IPS DF 6.9 (cell line): ENCODE measurements around the gene PRR18.

Source experiments
- DNase-seq: peaks from one replicate; pipeline ENCODE4 v3.0.0-alpha.2; 2013; ENCODE audit warnings: low read depth, low spot score
- H3K27ac ChIP-seq: one replicate; pipeline ENCODE4 v1.5.1; 2013; ENCODE audit warnings: low read length, control low read depth
- H3K27me3 ChIP-seq: 2 replicates; pipeline ENCODE4 v1.6.1; 2013; ENCODE audit warnings: mild to moderate bottlenecking, low read length; ENCODE audit not compliant: control insufficient read depth, insufficient read depth
- H3K36me3 ChIP-seq: 2 replicates; pipeline ENCODE4 v1.6.1; 2013; ENCODE audit warnings: low read length; ENCODE audit not compliant: control insufficient read depth, insufficient read depth
- H3K4me1 ChIP-seq: 2 replicates; pipeline ENCODE4 v1.6.1; 2013; ENCODE audit warnings: low read length; ENCODE audit not compliant: control insufficient read depth, insufficient read depth
- H3K4me3 ChIP-seq: 2 replicates; pipeline ENCODE4 v1.5.1; 2013; ENCODE audit warnings: mild to moderate bottlenecking, low read length
- H3K9me3 ChIP-seq: 2 replicates; pipeline ENCODE4 v1.6.1; 2013; ENCODE audit warnings: low read length, inconsistent platforms; ENCODE audit not compliant: control insufficient read depth, insufficient read depth
- WGBS: extraction: QIAGEN DNeasy Blood & Tissue Kit; methylation state at CpG from one replicate; pipeline ENCODE4 v1.1.7; 2013; ENCODE audit warnings: mixed read lengths, missing lambda C conversion rate; ENCODE audit not compliant: insufficient read length, insufficient coverage; 5-methylcytosine and 5-hydroxymethylcytosine counted together

The PRR18 gene

DNA sequence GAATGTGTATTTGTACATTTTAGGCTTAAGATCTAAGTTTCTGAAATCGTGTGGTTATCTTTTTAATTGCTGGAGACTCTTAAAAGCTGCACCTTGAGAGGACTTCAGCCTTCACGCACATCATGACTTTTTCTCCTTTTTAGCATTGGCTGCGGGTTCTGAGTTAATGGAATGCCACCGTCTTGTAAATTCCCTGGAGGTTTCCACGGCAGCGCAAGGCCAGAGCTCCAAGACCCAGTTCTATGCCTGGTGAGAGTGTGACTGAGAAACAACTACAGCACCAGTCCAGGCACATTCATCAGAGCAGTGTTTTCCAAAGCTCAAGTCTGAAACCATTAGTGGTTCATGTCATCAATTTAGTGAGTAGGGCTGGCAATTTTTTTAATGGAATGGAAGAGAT, 23.0 kb downstream of the PRR18 start:
- DNase-seq, result no peak
- Histone ChIP-seq H3K36me3 (no peaks in the 10 kb centered on the region), H3K4me3 (no peak overlapping the region), H3K27me3 (no peaks in the 10 kb centered on the region), H3K4me1 (no peaks in the 10 kb centered on the region), H3K27ac (no peak overlapping the region), H3K9me3 (no peaks in the 10 kb centered on the region)
- WGBS, result no CpG with 5 or more reads among the region's 6 CpGs

DNA sequence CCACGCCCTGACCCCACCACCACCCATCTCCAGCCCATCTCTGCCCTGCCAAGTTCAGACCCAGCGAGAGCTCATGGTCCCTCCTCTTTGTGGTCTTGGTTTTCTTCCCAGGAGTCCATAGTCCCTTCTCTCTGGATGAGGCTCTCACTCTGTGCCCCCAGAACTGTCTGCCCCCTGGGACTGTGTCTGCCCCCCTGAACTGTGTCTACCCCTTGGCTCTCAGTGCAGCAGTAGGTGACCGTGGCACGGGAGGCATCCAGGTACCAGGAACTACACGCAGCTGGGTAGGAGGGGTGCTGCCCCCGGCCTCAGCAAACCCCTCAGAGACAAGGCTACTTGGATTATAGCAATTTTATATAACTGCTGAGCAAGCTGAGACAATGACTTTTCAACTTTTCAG, 23.6 kb downstream of the PRR18 start:
- no peak for DNase-seq
- Histone ChIP-seq H3K27ac (no peak overlapping the region), H3K4me3 (no peak overlapping the region), H3K27me3 (no peaks in the 10 kb centered on the region), H3K9me3 (no peaks in the 10 kb centered on the region), H3K4me1 (no peaks in the 10 kb centered on the region), H3K36me3 (no peaks in the 10 kb centered on the region)
- WGBS, result no CpG with 5 or more reads among the region's 6 CpGs

DNA sequence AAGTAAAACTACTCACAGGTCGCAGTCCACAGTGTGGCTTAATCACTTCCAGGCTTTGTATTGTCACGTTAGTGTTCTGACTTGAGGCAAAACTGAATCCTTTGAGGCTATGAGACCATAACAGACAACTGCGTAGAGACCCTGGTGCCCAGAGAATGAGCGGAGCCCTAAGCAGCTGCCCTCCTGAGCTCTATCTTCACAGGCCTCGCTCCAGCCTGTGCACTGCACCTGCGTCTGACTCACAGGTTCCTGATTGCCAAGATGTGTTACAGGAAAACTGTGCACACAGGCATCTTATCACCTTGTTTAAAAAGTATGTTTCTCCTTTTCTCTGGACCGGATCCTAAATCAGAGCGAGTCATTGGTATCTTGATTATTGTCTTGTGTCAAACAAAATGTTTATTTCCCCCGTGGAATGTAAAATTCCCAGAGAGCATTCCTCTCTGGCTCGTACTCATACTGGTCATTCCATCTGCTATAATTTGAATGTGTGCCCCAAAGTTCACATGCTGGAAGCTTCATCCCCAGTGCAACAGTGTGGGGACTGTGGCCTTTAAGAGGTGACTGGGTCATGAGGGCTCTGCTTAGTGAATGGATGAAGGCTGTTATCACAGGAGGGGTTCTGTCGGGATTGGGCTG, 25.7 kb downstream of the PRR18 start:
- H3K9me3 ChIP-seq, result no peaks in the 10 kb centered on the region
- no peak overlapping the region for H3K4me3 ChIP-seq
- H3K36me3 ChIP-seq, result no peaks in the 10 kb centered on the region
- DNase-seq, result no peak
- no peaks in the 10 kb centered on the region for H3K4me1 ChIP-seq
- WGBS, result no CpG with 5 or more reads among the region's 11 CpGs
- H3K27ac ChIP-seq, result no peak overlapping the region
- H3K27me3 ChIP-seq, result 0 out of 2 replicates have a peak, but pooled peaks cover 2% of the 10 kb centered on the region

DNA sequence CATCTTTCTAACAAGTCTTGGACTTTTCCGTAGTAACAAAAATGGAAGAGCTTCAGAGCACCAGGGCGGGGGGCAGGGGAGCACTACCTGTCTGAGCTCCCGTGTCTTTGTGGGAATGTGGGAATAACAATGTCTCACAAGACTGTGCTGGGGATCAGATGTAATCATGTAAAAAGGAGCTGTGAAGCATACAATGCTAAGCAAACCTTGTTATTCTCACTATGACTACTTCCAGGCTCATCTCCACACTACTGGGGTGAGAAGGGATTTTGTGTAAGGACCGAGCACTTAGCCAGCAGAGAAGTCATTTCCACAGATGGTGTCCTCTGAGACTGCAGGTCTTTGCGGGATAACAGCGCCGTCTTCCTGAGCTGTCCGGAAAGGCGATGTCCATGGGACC, 27.1 kb downstream of the PRR18 start:
- Histone ChIP-seq H3K4me3 (no peak overlapping the region), H3K36me3 (no peaks in the 10 kb centered on the region), H3K27me3 (0 out of 2 replicates have a peak, but pooled peaks cover 2% of the 10 kb centered on the region), H3K4me1 (no peaks in the 10 kb centered on the region; the same call in 1 of the 2 replicates), H3K9me3 (no peaks in the 10 kb centered on the region), H3K27ac (no peak overlapping the region)
- no peak for DNase-seq
- no CpG with 5 or more reads among the region's 9 CpGs for WGBS

DNA sequence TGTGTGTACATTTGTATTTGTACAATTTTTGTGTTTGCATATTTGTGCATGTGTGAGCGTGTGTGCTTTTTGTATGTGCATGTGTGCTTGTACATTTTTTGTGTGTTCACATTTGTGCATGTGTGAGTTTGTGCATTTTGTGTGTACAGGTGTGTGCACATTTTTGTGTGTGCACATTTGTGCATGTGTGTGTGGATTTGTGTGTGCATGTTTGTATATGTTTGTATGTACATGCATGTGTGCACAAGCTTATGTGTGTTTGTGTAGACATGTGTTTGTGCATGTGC, 28.9 kb downstream of the PRR18 start:
- Histone ChIP-seq H3K36me3 (no peaks in the 10 kb centered on the region), H3K9me3 (no peaks in the 10 kb centered on the region), H3K4me3 (no peak overlapping the region), H3K27ac (no peak overlapping the region), H3K4me1 (no peaks in the 10 kb centered on the region; the same call in 1 of the 2 replicates), H3K27me3 (0 out of 2 replicates have a peak, but pooled peaks cover 2% of the 10 kb centered on the region)
- WGBS, result no CpG with 5 or more reads among the region's 1 CpG
- no peak for DNase-seq

DNA sequence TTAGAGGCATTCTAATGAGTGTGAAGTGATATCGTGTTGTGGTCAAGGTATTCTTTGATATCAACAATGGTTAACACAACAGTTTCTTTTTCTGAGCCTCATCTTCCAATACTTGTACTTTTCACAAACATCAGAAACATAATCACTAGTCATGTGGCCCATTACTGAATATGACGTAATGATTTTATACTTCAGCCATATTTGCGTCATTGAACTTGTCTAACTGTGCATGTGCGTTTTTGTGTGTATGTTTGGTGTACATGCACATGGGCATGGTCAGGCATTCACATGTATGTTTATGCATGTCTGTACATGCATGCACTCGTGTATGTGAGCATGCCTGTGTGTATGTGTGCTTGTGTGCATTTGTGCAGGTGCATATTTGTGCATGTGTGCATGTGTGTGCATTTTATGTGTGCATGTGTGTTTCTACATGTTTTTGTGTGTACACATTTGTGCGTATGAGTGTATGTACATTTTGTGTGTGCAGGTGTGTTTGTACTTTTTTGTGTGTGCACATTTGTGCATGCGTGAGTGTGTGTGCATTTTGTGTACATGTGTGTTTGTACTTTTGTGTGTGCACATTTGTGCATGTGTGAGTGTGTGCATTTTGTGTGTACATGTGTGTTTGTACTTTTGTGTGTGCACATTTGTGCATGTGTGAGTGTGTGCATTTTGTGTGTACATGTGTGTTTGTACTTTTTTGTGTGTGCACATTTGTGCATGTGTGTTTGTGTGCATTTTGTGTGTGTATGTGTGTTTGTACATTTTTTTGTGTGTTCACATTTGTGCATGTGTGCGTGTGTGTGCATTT, 29.4 kb downstream of the PRR18 start:
- Histone ChIP-seq H3K4me1 (no peaks in the 10 kb centered on the region; the same call in 1 of the 2 replicates), H3K9me3 (no peaks in the 10 kb centered on the region), H3K4me3 (no peak overlapping the region), H3K36me3 (no peaks in the 10 kb centered on the region), H3K27me3 (0 out of 2 replicates have a peak, but pooled peaks cover 2% of the 10 kb centered on the region), H3K27ac (no peak overlapping the region)
- DNase-seq, result no peak
- WGBS, result no CpG with 5 or more reads among the region's 8 CpGs

DNA sequence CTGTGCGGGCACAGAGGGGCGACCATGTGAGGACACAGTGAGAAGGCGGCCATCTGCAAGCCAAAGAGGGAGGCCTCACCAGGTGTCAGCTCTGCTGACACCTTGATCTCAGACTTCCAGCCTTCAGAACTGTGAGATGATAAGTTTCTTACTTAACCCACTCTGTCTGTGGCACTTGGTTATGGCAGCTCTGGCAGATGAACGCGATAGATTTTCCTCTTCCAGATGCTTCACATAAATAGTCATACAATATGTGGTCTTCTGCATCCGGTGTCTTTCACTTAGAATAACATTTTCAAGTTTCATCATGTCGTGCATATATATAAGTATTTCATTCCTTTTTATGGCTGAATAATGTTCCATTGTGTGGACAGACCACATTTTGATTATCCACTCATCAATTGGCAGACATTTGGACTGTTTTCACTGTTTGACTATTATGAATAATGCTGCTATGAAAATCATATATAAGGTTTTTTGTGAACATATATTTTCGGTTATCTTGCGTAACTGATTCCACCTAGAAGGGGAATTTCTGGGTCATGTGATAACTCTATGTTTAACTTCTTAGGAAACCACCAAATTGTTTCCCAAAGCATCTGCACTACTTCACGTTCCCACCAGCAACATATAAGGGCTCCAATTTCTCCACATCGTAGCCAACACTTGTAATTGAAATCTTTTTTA, 30.2 kb downstream of the PRR18 start:
- H3K9me3 ChIP-seq, result no peaks in the 10 kb centered on the region
- H3K36me3 ChIP-seq, result no peaks in the 10 kb centered on the region
- H3K27ac ChIP-seq, result no peak overlapping the region
- no peak for DNase-seq
- no peaks in the 10 kb centered on the region; the same call in 1 of the 2 replicates for H3K4me1 ChIP-seq
- no CpG with 5 or more reads among the region's 11 CpGs for WGBS
- H3K27me3 ChIP-seq, result 0 out of 2 replicates have a peak, but pooled peaks cover 2% of the 10 kb centered on the region
- no peak overlapping the region for H3K4me3 ChIP-seq

DNA sequence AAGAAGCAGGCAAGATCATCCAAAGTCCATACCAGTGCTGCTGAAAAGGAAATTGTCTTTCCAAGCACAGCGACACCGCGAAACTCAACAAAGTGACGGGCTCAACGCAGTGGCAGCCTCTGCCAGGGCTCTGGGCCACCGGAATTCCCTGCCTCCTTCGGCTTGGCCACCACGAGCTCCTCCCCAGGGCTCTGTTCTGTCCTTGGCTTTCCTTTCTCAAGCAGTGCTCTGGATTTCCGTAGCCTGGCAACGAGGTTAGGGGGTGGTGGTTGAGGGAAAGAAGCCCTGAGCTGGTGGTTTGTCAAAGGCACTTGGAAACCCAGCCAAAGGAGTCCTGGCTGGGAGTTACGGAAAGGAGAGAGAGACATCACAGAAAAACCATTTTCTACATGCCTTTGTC, 31.2 kb downstream of the PRR18 start:
- no peak overlapping the region for H3K4me3 ChIP-seq
- no peak for DNase-seq
- H3K27me3 ChIP-seq, result 0 out of 2 replicates have a peak, but pooled peaks cover 2% of the 10 kb centered on the region
- no peaks in the 10 kb centered on the region for H3K36me3 ChIP-seq
- no peak overlapping the region for H3K27ac ChIP-seq
- H3K4me1 ChIP-seq, result no peaks in the 10 kb centered on the region; the same call in 1 of the 2 replicates
- no CpG with 5 or more reads among the region's 11 CpGs for WGBS
- H3K9me3 ChIP-seq, result no peaks in the 10 kb centered on the region

DNA sequence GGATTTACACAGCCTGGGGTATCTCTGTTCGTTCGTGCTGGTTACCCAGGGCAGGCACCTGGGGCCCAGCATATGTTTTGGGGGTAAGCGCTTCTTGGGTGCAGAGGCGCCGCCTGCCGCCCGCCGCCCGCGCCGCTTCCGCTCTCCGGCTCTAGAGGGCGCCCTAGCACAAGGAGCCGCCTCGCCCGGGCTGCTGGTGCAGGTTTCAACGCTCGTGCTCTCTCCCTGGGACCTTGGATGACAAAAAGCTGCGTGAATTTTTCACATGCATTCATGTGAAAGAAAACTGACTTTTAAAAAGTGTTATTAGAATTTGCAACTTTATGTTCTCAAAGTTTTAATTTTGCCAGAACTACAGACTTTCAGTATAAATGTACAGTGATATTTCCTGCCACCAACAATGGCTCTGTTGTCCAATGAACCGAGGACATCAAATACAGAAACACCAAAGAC, 32.5 kb downstream of the PRR18 start:
- no peak for DNase-seq
- H3K27ac ChIP-seq, result no peak overlapping the region
- H3K4me3 ChIP-seq, result no peak overlapping the region
- no CpG with 5 or more reads among the region's 21 CpGs for WGBS
- H3K9me3 ChIP-seq, result no peaks in the 10 kb centered on the region
- H3K4me1 ChIP-seq, result no peaks in the 10 kb centered on the region; the same call in 1 of the 2 replicates
- H3K36me3 ChIP-seq, result no peaks in the 10 kb centered on the region
- 0 out of 2 replicates have a peak, but pooled peaks cover 2% of the 10 kb centered on the region for H3K27me3 ChIP-seq

DNA sequence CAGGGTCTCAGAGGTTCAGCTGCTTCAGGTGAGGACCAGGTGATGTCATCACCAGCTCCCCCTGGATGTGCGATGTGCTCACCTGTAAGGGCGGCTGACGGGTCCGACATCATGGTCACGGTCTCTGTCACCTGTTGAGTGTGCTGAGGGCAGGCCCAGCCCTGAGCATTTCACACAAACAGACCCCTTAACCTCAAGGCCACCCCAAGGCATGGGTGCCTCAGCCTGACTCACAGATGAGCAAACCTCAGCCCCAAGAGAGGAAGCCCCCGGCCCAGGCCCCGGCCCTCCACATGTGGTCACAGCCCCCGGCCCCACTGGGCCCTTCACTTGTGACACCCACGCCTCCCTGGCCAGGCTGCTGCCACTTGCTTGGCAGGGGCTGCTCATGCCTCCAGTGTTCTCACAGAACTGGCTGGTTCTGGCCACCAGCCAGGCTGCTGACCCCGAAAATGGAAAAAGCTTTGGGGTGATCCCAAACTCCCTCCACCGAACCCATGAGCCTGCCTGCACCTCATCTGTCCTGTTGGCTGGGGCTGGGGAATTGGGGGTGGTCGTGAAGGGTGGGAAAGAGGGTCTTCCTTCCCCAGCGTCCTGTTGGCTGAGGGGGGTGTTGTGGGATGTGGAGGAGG, 33.3 kb downstream of the PRR18 start:
- no peak for DNase-seq
- Histone ChIP-seq H3K4me1 (no peaks in the 10 kb centered on the region; the same call in 1 of the 2 replicates), H3K27ac (no peak overlapping the region), H3K27me3 (0 out of 2 replicates have a peak, but pooled peaks cover 2% of the 10 kb centered on the region), H3K4me3 (no peak overlapping the region), H3K36me3 (no peaks in the 10 kb centered on the region), H3K9me3 (no peaks in the 10 kb centered on the region)
- WGBS, result no CpG with 5 or more reads among the region's 13 CpGs
